Measurements from ENCODE around the gene SENP3.

GRCh38 chr17:7513850-7514419 lies 47.8 kb upstream of the SENP3 start:
- TF ChIP-seq CTCF (optimal IDR thresholded peaks at IDR 0.05 in 1 of 3, IDR thresholded peaks at IDR 0.05 in 1 of 3, conservative IDR thresholded peaks at IDR 0.05 in 1 of 3; ENCODE audit: extremely low read depth in 1 of 3, insufficient read depth in 2 of 3, low read length in 3 of 3) (no peak), EZH2 (IDR thresholded peaks at IDR 0.05; ENCODE audit: low read length) (no peak)
